HG03457 (cell line): ENCODE measurements around the gene GALNT10.

ENCODE experiments used
- ATAC-seq: cut with Tn5 transposase; IDR thresholded peaks from one replicate; pipeline ENCODE4 v1.9.1; 2021; ENCODE audit warnings: moderate number of reproducible peaks; ENCODE audit not compliant: unreplicated experiment

GALNT10 gene

GRCh38 chr5:154315196-154315595 is 124.7 kb downstream of the GALNT10 start:
- no peak for ATAC-seq

DNA sequence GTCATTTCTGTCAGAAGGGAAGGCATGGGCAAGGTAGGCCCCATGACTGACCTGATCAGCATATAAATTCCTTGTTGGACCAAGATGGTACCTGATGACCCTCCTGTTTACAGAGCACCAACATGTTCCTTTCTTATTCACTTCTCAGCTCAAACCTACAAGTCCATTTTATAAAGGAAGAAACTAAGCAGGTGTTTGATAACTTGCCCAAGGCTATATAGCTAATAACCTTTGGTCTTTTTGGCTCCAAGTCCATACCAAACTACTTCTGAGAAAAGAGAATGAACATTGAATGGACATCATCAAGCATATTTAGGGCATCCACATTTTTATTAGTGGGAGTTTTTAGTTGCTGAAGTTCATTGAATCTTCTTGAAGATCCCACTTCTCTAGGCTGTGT is 125.2 kb downstream of the GALNT10 start:
- ATAC-seq: no peak

DNA sequence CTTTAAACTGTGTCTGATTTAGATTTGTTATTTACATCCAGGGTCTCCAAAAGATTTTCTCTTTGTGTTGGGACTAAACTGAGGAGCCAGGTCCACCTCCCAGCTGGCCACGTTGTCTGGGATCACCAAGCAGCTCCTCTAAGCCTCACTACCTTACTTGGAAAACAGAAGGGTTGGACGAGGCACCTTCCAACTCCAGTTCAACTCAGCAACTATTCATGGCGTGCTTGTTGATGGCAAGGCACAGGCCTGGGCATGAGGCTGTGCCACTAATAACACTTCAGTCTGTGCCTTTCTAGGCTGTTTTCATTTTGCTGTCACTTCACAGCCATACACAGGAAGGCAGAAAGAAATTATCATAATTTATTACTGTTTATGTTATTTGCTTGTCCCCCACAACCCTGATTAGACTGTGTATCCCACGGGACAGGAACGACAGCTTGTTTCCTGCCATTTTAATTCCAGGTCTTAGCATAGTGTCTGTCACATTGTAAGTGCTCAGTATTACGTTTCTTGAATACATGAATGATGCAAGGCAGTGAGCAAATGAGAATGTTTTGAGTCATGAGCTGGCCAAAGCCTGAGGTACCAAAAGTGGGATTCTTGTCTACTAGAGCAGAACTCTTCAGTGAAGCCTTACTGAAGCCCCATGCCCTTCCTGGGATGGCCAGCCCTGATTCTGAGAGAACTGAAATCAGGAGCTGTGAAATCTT is 125.8 kb downstream of the GALNT10 start:
- no peak for ATAC-seq

DNA sequence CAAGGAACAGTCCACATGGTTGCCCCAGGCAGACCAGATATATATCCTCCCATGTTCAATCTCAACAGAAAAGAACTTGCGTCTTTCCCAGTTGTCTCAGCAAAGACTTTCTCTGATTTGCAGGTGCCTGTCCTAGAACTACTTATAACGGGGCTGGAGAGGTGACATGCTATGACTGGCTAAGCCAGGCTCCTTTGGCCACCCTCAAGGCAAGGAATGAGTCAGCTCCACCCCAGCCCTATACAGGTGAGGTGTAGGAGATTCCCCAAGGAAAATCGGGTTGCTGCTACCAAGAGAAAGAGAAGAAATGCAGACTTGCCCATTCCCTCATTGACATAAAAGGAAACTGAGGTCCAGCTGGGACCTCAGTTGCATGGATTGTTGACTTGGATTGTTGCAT is 127.4 kb downstream of the GALNT10 start:
- no peak for ATAC-seq

GRCh38 chr5:154318691-154319090 is 128.2 kb downstream of the GALNT10 start:
- ATAC-seq: no peak

DNA sequence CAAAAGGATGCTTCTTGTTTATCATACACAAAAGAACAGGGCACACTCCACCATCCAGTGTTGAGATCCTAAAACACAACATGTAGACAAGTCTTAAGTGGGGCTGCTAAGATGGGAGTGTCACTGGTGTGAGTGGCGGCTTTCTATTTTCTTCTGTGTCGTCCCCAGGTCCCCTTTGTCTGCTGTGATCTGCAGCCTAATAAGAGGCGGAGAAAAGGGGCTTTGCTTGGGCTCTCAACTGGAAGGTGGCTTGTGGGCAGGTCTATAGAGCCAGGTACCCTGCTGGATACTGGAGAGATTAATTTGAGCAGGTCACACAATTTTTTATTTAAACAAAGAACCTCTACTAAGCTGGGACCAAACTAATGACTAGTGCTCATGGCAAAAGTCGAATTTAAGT is 129.2 kb downstream of the GALNT10 start:
- ATAC-seq: no peak

- ATAC-seq: no peak
Observed at GRCh38 chr5:154320224-154321089, 129.9 kb downstream of the GALNT10 start.

- no peak for ATAC-seq
Observed at GRCh38 chr5:154321546-154321945, 131.0 kb downstream of the GALNT10 start.

DNA sequence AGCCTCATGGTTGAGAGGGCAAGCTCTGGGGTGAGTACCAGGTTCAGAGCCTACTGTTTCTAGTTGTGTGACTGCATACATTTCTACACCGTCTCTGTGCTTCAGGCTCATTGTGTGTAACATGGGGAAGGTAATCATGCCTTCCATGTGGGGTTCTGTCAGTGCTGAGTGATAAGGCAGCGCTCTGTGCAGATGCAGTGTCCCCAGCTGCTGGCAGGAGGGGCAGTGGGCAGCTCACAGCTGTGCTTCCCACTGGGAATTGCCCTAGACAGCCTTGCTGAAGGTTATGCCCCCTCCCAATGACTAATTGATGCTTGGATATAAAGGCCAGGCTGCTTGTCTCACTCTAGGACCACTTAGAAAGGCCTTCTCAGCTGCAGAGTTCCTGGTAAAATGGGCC is 133.5 kb downstream of the GALNT10 start:
- ATAC-seq: no peak

- no peak for ATAC-seq
Observed at GRCh38 chr5:154325566-154325965, 135.0 kb downstream of the GALNT10 start.

DNA sequence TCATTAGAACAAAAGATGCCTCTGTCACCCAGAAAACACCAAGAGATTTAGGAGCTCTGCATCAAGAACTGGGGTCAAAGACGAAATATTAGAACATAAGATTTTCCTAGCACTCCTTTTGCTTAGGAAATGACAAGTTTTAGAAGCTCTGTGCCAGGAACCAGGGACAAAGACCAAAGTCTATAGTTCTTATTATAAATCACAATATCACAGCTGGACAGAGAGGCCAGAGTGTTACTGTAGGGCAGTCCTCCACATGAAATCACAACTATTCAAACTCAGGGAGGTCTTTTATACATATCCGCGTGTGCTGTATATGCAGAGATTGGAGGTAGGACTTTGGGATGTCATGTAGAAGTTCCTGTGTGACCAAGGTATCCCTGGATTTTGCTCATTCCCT is 138.5 kb downstream of the GALNT10 start:
- ATAC-seq: no peak

DNA sequence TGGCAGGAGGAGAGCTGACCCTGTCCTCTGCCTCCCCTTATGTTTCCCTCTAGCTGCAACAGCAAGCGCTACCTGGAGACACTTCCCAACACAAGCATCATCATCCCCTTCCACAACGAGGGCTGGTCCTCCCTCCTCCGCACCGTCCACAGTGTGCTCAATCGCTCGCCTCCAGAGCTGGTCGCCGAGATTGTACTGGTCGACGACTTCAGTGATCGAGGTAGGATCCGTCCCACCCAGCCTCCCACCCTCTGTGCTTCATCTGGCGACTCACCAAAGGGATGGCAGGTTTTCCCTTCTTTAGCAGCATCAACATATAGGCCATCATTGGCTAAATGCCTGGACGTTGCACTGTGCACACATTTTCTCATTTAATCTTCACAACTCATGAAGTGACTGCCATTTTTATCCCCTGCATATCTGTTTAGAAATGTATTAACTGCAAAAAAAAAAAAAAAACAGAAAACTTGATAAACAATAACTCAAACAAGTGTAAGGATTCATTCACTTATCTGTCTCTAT is 139.0 kb downstream of the GALNT10 start:
- ATAC-seq: no peak

GRCh38 chr5:154330097-154330667 is 139.6 kb downstream of the GALNT10 start:
- no peak for ATAC-seq

DNA sequence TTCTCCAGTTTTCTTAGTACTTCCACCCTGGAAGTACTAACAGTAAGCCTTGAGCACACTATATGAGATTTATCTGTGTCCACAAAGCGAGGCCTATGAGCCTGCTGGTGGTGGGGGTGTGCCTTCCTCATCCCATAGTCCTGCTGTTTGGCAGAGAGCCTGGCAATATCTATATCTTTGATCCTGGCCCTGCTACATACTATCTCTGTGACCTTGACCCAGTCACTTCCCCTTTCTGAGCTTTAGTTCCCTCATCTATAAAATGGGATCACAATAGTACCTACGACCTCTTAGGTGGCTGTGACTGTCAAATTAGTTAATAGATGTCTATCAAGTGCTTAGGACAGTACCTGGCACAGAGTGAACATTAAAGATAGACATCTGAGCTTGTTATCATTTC is 140.7 kb downstream of the GALNT10 start:
- no peak for ATAC-seq

GRCh38 chr5:154331924-154332323 is 141.4 kb downstream of the GALNT10 start:
- ATAC-seq: no peak

- ATAC-seq: no peak
Observed at GRCh38 chr5:154332451-154332850, 141.9 kb downstream of the GALNT10 start.

- ATAC-seq: no peak
Observed at GRCh38 chr5:154333016-154333415, 142.5 kb downstream of the GALNT10 start.

DNA sequence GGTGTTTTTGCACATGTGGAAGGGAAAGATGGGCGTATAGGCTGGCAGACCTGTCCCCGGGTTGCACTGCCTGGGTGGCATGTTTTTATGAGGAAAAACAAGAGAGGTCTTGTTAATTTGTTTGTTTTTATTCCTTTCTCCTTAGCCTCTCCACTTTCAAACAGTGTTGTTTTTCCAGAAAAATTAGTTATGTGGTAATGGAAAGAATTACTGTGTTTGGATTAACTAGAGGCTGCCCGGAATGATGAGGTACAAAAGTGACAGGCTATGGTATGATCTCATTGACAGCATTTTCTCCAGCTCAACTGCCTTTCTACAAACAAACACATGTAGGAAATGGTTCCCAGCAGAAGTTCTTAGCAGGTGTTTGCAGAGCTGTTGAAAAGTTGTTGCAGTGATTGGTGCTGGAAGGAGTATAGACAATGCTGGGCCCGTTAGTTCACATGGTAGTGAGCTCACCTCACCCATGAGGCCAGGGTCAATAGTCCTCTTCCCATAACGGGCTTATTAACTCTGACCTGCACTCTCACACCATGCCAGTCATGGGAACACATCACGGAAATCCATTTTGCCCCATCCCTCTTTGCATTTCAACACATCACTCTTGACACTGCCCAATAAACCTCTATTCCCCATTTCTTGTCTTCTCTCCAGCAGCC is 144.0 kb downstream of the GALNT10 start:
- no peak for ATAC-seq

GRCh38 chr5:154335065-154335448 is 144.5 kb downstream of the GALNT10 start:
- ATAC-seq: no peak

DNA sequence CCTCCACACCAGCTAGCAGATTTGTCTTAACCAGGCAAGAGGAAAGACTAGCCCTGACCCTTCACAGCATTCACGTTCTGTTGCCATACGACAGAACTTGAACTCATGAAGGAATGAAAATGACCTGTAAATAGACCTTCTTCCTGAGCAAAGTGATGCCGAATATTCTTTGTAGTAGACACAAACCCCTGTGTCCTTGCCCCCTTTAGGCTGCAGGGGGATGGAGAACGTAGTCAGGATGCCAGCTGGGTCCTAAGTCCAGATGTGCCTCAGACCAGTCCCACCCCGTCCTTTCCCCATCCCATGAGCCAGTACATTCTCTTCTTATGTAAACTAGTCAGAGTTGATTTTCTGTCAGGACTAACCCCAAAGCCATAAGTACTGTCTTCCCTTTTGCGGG is 151.1 kb downstream of the GALNT10 start:
- ATAC-seq: no peak

DNA sequence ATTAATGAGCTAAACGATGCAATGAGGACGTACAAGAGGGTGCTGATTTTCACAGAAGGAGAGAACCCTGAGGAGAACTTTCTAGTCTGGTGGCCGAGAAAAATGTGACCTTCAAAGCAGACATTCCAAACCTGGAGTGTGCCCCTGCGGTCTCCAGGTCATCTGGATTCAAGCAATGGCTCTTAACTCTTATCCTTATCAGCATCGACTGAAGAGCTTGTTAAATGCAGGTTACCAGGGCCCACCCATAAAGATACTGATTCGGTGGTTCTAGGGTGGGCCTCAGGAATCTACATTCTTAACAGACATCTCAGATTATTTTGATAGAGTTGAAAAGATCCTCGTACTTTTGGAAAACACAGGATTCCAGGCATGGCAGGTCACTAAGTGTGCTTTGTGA is 151.7 kb downstream of the GALNT10 start:
- no peak for ATAC-seq
